ENCODE data around the gene CDCP1. TPM values are rescaled to one million over a fixed set of nuclear protein-coding genes. Genes with fewer than 3 reads are reported as not detected.

CDCP1 gene
- total RNA-seq, 6 experiments from 2014 or later: 0.78 to 2.1 (median 1.7) TPM

- Mint-ChIP-seq H3K9me3 (peaks cover 4% of the 10 kb centered on the region; the same call in 1 of the 2 replicates), H3K36me3 (ENCODE audit: low read depth) (no peaks in the 10 kb centered on the region), H3K4me3 (no peak overlapping the region), H3K4me1 (ENCODE audit: low read depth) (peaks cover 27% of the 10 kb centered on the region), H3K27me3 (ENCODE audit: insufficient read depth) (no peaks in the 10 kb centered on the region), H3K27ac (no peak overlapping the region)
- no peak for DNase-seq
- TF ChIP-seq CTCF (IDR thresholded peaks at IDR 0.05): no peak
These were observed 37.7 kb upstream of the CDCP1 start for GRCh38 chr3:45183872-45184262.

GRCh38 chr3:45182915-45183871 is 37.0 kb upstream of the CDCP1 start:
- TF ChIP-seq CTCF (IDR thresholded peaks at IDR 0.05): no peak
- DNase-seq: peak; percentile 39
- Mint-ChIP-seq H3K27me3 (ENCODE audit: insufficient read depth) (no peaks in the 10 kb centered on the region), H3K4me1 (ENCODE audit: low read depth) (peaks cover 31% of the 10 kb centered on the region), H3K9me3 (peaks cover 4% of the 10 kb centered on the region; the same call in 1 of the 2 replicates), H3K27ac (peak overlapping the region; percentile 63), H3K36me3 (ENCODE audit: low read depth) (no peaks in the 10 kb centered on the region), H3K4me3 (no peak overlapping the region; the same call in 1 of the 2 replicates)

- Mint-ChIP-seq H3K9me3 (peaks cover 4% of the 10 kb centered on the region; the same call in 1 of the 2 replicates), H3K4me3 (no peak overlapping the region), H3K4me1 (ENCODE audit: low read depth) (peaks cover 37% of the 10 kb centered on the region), H3K36me3 (ENCODE audit: low read depth) (no peaks in the 10 kb centered on the region), H3K27ac (no peak overlapping the region), H3K27me3 (ENCODE audit: insufficient read depth) (no peaks in the 10 kb centered on the region)
- TF ChIP-seq CTCF (IDR thresholded peaks at IDR 0.05): no peak
- DNase-seq: no peak
These were observed 35.3 kb upstream of the CDCP1 start for GRCh38 chr3:45181496-45181895.

GRCh38 chr3:45180899-45181298 is 34.7 kb upstream of the CDCP1 start:
- peaks cover 4% of the 10 kb centered on the region; the same call in 1 of the 2 replicates for H3K9me3 Mint-ChIP-seq
- no peak overlapping the region for H3K4me3 Mint-ChIP-seq
- TF ChIP-seq CTCF (IDR thresholded peaks at IDR 0.05): no peak
- no peaks in the 10 kb centered on the region for H3K36me3 Mint-ChIP-seq (ENCODE audit: low read depth)
- H3K27ac Mint-ChIP-seq: no peak overlapping the region
- no peak for DNase-seq
- H3K4me1 Mint-ChIP-seq (ENCODE audit: low read depth): peaks cover 37% of the 10 kb centered on the region
- no peaks in the 10 kb centered on the region for H3K27me3 Mint-ChIP-seq (ENCODE audit: insufficient read depth)

- peak; percentile 12 for DNase-seq
- no peaks in the 10 kb centered on the region for H3K27me3 Mint-ChIP-seq (ENCODE audit: insufficient read depth)
- TF ChIP-seq CTCF (IDR thresholded peaks at IDR 0.05): no peak
- no peaks in the 10 kb centered on the region for H3K36me3 Mint-ChIP-seq (ENCODE audit: low read depth)
- peaks cover 37% of the 10 kb centered on the region for H3K4me1 Mint-ChIP-seq (ENCODE audit: low read depth)
- no peak overlapping the region for H3K27ac Mint-ChIP-seq
- no peak overlapping the region for H3K4me3 Mint-ChIP-seq
- peaks cover 4% of the 10 kb centered on the region; the same call in 1 of the 2 replicates for H3K9me3 Mint-ChIP-seq
These were observed 33.9 kb upstream of the CDCP1 start for GRCh38 chr3:45180051-45180450.

Measured in HFFc6 (cell line).